ENCODE data around the gene LRSAM1.

Gene LRSAM1

DNA sequence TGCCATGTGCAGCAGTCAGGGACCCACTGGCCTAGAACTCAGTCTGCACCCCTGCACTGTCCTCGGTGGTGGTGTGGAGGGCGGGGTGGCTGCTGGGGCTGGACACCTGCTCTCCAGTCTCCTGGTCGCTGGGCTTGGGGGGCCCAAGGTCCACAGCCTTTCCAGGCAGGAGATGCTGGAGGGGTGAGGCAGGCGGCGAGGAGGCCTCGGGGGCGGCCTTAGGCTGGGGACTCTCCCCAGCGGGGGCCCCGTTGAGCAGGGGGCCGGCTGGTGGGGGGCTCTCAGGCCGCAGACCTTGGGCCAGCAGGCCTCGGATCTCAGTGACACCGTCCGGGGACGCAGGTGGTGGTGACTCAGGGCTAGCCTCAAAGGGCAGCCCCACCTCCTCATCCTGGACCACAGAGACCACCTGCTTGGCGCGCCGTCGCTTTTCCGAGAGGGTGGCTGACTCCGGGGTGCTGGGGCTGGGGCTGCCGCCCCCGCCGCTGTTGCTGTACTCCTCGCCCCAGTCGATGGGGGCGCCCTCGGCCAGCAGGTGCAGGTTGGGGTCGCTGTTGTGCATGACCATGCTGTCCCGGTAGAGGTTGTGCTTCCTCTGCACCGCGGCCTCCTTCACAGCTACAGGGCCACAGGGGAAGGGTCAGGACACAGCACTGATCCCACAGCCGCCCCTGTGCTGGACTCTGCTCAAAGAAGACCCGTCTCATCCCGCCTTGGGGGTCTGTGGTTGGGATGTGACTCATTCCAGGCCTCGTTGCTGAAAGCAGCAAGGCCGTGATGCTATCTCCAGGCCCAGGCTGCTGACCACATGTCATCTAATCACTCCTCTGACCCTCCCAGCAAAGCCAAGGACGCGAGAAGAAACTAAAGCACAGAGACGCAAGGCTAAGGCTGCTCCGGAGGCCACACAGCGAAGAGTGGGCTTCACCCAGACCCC lies 55.8 kb downstream of the LRSAM1 start:
- Mint-ChIP-seq H3K4me1 (no peaks in the 10 kb centered on the region), H3K27me3 (no peaks in the 10 kb centered on the region), H3K36me3 (no peaks in the 10 kb centered on the region), H3K9me3 (no peaks in the 10 kb centered on the region), H3K27ac (no peak overlapping the region), H3K4me3 (no peak overlapping the region)

GRCh38 chr9:127507751-127508648 lies 56.7 kb downstream of the LRSAM1 start:
- H3K4me3 Mint-ChIP-seq: no peak overlapping the region
- H3K27me3 Mint-ChIP-seq: no peaks in the 10 kb centered on the region
- H3K36me3 Mint-ChIP-seq: no peaks in the 10 kb centered on the region
- no peaks in the 10 kb centered on the region for H3K9me3 Mint-ChIP-seq
- no peak overlapping the region for H3K27ac Mint-ChIP-seq
- no peaks in the 10 kb centered on the region for H3K4me1 Mint-ChIP-seq

GRCh38 chr9:127508901-127509260 lies 57.6 kb downstream of the LRSAM1 start:
- Mint-ChIP-seq H3K4me3 (no peak overlapping the region), H3K27ac (no peak overlapping the region), H3K4me1 (no peaks in the 10 kb centered on the region), H3K9me3 (no peaks in the 10 kb centered on the region), H3K27me3 (no peaks in the 10 kb centered on the region), H3K36me3 (no peaks in the 10 kb centered on the region)

- H3K9me3 Mint-ChIP-seq: no peaks in the 10 kb centered on the region
- H3K4me3 Mint-ChIP-seq: no peak overlapping the region
- H3K27ac Mint-ChIP-seq: no peak overlapping the region
- no peaks in the 10 kb centered on the region for H3K36me3 Mint-ChIP-seq
- no peaks in the 10 kb centered on the region for H3K27me3 Mint-ChIP-seq
- H3K4me1 Mint-ChIP-seq: no peaks in the 10 kb centered on the region
Observed at GRCh38 chr9:127509261-127509954, 58.1 kb downstream of the LRSAM1 start.

GRCh38 chr9:127509955-127510299 lies 58.6 kb downstream of the LRSAM1 start:
- Mint-ChIP-seq H3K4me3 (no peak overlapping the region), H3K27ac (no peak overlapping the region), H3K9me3 (no peaks in the 10 kb centered on the region), H3K27me3 (no peaks in the 10 kb centered on the region), H3K4me1 (no peaks in the 10 kb centered on the region), H3K36me3 (no peaks in the 10 kb centered on the region)

GRCh38 chr9:127514468-127514867 lies 63.2 kb downstream of the LRSAM1 start:
- no peaks in the 10 kb centered on the region for H3K9me3 Mint-ChIP-seq
- H3K36me3 Mint-ChIP-seq: no peaks in the 10 kb centered on the region
- no peaks in the 10 kb centered on the region for H3K27me3 Mint-ChIP-seq
- H3K4me1 Mint-ChIP-seq: no peaks in the 10 kb centered on the region
- no peak overlapping the region for H3K4me3 Mint-ChIP-seq
- H3K27ac Mint-ChIP-seq: no peak overlapping the region

- Mint-ChIP-seq H3K27ac (no peak overlapping the region), H3K36me3 (peaks cover 5% of the 10 kb centered on the region), H3K9me3 (no peaks in the 10 kb centered on the region), H3K27me3 (no peaks in the 10 kb centered on the region), H3K4me3 (no peak overlapping the region), H3K4me1 (no peaks in the 10 kb centered on the region)
Observed at GRCh38 chr9:127516835-127517607, 65.7 kb downstream of the LRSAM1 start.

- no peak overlapping the region for H3K27ac Mint-ChIP-seq
- H3K9me3 Mint-ChIP-seq: no peaks in the 10 kb centered on the region
- H3K36me3 Mint-ChIP-seq: peaks cover 5% of the 10 kb centered on the region
- no peak overlapping the region for H3K4me3 Mint-ChIP-seq
- no peaks in the 10 kb centered on the region for H3K27me3 Mint-ChIP-seq
- H3K4me1 Mint-ChIP-seq: no peaks in the 10 kb centered on the region
Observed at GRCh38 chr9:127517620-127518019, 66.3 kb downstream of the LRSAM1 start.

DNA sequence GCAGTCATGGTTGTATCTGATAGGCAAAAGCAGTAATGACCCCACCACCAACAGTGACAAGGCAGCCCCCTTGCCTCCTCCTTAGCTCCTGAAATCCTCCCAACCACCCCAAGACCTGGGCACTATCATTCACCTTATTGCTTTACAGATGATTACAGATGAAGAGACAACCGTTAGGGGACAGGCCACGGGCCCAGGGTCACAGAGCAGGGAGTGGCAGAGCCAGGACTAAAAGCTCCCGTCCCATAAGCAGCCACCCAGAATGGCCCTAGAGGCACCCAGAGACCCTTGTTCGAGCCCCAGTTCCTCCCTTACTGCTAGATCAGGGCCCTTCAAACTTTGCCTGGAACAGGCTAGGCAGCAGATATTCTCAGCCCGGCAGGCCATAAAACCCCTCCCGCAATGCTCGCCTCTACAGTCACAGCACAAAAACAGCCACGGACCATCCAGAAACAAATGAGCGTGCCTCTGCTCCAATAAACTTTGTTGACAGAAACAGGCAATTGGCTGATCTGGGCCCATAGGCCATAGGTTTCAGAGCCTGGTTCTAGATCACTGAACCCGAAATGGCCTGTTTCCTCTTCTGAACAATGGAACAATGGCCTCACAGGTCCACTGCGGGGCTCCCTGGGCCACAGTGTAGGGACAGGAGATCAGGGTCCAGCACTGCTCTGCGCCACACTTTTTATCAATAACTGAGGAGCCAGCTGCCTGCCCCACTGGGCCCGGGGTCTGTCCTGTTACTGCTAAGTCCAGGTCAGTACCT lies 67.0 kb downstream of the LRSAM1 start:
- Mint-ChIP-seq H3K4me1 (no peaks in the 10 kb centered on the region), H3K36me3 (peaks cover 7% of the 10 kb centered on the region), H3K9me3 (no peaks in the 10 kb centered on the region), H3K27ac (no peak overlapping the region), H3K4me3 (no peak overlapping the region), H3K27me3 (no peaks in the 10 kb centered on the region)

DNA sequence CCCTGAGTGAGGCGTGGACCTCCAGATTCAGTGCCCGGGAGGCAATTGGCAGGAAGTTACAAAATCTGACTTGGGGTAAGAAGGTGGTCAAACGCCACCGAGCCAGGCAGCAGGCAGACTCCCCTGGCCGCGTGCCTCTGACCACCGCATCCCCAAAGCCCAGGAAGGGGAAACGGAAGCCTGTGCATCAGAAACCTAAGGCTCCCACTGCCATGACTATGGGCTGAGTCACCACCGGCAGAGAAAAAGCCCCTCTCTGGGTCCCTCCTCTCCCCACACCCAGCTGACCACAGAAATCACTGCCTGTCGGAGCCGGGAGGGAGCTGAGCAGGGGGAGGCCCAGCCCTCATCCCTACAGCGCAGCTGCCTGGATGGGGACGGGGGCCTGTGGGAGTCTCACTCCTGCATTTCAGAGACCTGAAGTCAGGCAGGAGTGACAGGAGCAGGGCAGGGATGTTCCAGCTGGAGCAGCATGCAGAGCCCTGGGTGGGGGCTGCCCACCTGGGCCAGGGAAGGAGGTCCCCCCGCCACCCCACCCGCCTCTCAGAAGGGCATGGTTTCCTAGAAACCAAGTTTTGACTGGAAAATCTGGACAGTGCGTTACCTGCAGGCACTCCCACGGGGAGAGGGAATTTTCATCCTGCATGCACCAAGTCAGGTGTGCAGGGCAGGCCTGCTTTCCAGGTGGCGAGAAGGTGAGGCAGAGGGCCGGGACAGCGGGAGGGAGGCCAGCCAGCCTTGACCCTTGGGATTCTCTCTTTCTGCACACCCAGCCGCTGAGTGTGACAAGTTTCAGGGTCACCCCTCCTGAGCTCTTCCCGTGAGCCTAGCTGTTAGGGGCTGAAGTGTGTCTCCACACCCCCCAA lies 68.2 kb downstream of the LRSAM1 start:
- H3K27me3 Mint-ChIP-seq: no peaks in the 10 kb centered on the region
- H3K9me3 Mint-ChIP-seq: no peaks in the 10 kb centered on the region
- H3K36me3 Mint-ChIP-seq: peaks cover 7% of the 10 kb centered on the region
- no peak overlapping the region for H3K4me3 Mint-ChIP-seq
- no peak overlapping the region for H3K27ac Mint-ChIP-seq
- H3K4me1 Mint-ChIP-seq: no peaks in the 10 kb centered on the region

DNA sequence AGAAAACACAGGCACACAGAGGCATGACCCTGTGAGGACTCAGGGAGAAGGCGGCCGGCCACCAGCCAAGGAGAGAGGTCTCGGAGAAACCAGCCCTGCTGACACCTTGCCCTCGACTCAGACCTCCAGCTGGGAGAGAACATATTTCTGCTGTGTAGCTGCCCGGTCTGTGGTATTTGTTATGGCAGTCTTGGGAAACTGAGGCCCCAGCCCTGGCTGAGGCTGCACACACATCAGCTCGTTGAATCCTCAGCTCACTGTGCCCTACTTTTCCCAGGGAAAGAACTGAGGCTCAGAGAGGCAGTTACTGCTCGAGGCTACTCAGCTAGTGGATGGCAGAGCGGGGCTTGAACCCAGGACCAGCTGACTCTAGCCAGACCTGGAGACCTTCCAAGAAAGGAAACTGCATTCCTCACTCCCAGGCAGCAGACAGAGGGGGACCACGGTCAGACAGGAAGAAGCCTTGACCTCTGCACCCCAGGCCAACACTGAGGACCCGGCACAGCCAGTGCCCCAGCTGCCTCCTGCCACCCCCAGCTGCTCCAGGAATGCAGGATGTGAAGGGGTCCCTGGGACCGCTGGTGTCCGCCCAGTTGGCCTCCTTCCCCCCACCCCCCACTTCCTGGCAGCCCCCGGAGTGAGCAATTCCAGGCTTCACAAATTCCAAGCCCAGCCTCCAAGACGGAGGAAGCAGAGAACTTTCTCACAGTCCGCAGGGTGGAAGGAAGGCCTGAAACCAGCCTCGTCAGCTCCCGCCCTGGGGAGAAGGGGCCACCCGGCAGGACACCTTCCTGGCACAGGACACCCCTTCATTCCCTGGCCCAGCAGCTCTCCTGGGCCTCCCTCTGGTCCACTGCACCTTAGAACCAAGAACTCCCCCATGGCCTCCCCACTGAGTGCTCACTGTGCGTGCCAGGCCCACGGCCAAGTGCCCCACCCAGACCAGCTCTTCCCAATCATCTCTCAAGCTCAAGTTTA lies 69.9 kb downstream of the LRSAM1 start:
- no peak overlapping the region for H3K4me3 Mint-ChIP-seq
- H3K27ac Mint-ChIP-seq: no peak overlapping the region
- peaks cover 13% of the 10 kb centered on the region for H3K36me3 Mint-ChIP-seq
- H3K9me3 Mint-ChIP-seq: no peaks in the 10 kb centered on the region
- no peaks in the 10 kb centered on the region for H3K27me3 Mint-ChIP-seq
- no peaks in the 10 kb centered on the region for H3K4me1 Mint-ChIP-seq

- no peaks in the 10 kb centered on the region for H3K27me3 Mint-ChIP-seq
- no peaks in the 10 kb centered on the region for H3K4me1 Mint-ChIP-seq
- H3K36me3 Mint-ChIP-seq: peaks cover 16% of the 10 kb centered on the region
- H3K4me3 Mint-ChIP-seq: no peak overlapping the region
- H3K27ac Mint-ChIP-seq: no peak overlapping the region
- no peaks in the 10 kb centered on the region for H3K9me3 Mint-ChIP-seq
Observed at GRCh38 chr9:127521919-127522304, 70.6 kb downstream of the LRSAM1 start.

DNA sequence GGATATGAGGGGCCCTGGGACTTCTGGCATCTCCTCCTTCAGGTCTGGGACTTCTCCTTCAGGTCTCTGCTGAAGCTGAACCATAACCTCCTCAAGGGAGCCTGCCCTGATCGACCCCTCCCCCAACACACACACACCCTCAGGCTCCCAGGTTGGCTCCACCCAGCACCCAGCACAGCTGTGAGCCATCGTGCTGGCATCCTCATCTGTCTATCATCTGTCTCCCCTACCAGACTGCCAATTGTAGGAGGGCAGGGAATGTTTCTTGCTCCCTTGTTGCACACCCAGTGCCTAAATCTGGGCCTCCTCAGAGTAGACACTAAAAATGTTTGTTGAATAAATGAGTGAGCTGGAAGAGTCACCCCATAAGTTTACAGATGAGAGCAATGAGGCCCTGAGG lies 71.4 kb downstream of the LRSAM1 start:
- H3K4me3 Mint-ChIP-seq: no peak overlapping the region
- no peaks in the 10 kb centered on the region for H3K9me3 Mint-ChIP-seq
- peaks cover 16% of the 10 kb centered on the region for H3K36me3 Mint-ChIP-seq
- no peaks in the 10 kb centered on the region for H3K4me1 Mint-ChIP-seq
- no peaks in the 10 kb centered on the region for H3K27me3 Mint-ChIP-seq
- H3K27ac Mint-ChIP-seq: no peak overlapping the region

All from activated naive CD4-positive, alpha-beta T cell treated with anti-CD3 and anti-CD28 coated beads, Interleukin-2, amount 50 U/mL, for 24 hours (primary cell).